Measurements from ENCODE around the gene BLOC1S1.

DNA sequence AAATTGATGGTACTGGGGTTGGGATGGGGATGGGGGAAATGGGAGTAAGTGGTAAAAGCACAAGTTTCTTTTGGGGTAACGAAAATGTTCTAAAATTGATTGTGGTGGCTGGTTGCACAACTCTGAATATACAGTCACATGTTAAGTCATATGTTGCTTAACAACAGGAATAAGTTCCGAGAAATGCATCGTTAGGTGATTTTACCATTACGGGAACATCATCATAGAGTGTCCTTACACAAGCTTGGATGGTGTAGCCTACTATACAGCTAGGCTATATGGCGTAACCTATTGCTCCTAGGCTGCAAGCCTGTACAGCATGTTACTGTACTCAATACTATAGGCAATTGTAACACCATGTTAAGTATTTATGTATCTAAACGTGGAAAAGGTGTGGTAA, 39.1 kb upstream of the BLOC1S1 start:
- TF ChIP-seq CTCF (conservative IDR thresholded peaks at IDR 0.05; ENCODE audit: low read depth, low read length) (no peak), POLR2A (IDR thresholded peaks at IDR 0.05; ENCODE audit: low read depth, low read length) (no peak), SMC3 (IDR thresholded peaks at IDR 0.05; ENCODE audit: low read depth, low read length) (no peak), CEBPB (IDR thresholded peaks at IDR 0.05; ENCODE audit: low read depth, low read length) (peak; percentile 45), MAZ (IDR thresholded peaks at IDR 0.05; ENCODE audit: borderline replicate concordance, low read depth, low read length) (no peak), RFX5 (IDR thresholded peaks at IDR 0.05; ENCODE audit: low read depth, low read length) (no peak), FOS (IDR thresholded peaks at IDR 0.05; ENCODE audit: low read depth, low read length) (no peak), RAD21 (IDR thresholded peaks at IDR 0.05; ENCODE audit: low read length) (no peak), RCOR1 (IDR thresholded peaks at IDR 0.05; ENCODE audit: insufficient replicate concordance, low read length) (no peak), CHD1 (IDR thresholded peaks at IDR 0.05; ENCODE audit: low read depth, low read length) (no peak), MAFK (IDR thresholded peaks at IDR 0.05; ENCODE audit: low read depth, low read length) (no peak)
- TF ChIP-seq, protein P1, sequence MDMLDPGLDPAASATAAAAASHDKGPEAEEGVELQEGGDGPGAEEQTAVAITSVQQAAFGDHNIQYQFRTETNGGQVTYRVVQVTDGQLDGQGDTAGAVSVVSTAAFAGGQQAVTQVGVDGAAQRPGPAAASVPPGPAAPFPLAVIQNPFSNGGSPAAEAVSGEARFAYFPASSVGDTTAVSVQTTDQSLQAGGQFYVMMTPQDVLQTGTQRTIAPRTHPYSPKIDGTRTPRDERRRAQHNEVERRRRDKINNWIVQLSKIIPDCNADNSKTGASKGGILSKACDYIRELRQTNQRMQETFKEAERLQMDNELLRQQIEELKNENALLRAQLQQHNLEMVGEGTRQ (IDR thresholded peaks at IDR 0.05; ENCODE audit: low read depth, low read length): no peak

Data from IMR-90 (cell line).